LNCAP (cell line): ENCODE data around the gene ARHGAP4.

ENCODE experiments used
- TF ChIP-seq, protein P1 (sequence below): fragments of 450-650 bp; IDR thresholded peaks from 2 replicates; pipeline ENCODE4 v1.5.1; 2017; ENCODE audit warnings: mild to moderate bottlenecking

ARHGAP4 gene

DNA sequence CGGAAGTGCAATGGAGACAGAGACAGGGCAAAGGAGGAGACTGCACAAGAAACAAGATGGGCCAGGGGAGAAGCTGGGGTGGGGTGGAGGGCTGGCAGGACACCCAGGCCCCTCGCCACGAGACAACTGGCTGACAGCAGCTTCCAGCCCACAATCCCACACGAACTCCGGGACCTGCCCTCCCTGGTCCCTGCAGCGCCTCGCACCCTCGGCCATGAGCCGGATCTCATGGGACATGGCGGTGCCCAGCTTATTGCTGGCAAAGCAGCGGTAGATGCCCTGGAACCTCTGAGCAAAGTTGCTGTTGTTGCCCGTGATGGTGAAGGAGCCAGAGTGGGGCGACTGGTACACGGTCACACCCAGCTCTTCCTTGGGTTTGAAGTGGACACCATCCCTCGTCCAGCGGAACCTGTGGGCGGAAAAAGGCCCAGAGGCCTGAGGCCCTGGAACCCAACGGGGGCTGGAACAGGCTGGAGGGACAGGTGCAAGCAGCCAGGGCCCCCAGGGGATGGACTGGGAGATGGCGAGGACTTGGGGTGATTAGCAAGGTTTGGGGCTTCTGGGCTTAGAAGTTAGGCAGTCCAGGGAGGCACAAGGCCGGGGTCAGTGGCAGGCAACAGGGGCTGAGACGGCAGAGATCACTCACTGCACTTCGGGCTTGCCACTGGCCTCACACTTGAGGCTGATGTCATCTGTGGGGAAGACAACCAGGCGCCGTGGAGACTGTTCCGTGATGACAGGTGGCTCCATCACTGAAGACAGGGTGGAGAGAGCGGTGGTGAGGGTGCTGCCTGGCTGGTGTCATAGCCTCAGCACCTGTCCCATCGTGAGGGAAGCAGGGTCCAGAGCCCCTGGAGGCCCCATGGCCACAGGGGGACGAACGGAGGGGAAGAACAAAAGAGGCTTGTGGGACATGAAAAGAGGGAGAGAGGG lies 53.9 kb downstream of the ARHGAP4 start:
- TF ChIP-seq, protein P1, sequence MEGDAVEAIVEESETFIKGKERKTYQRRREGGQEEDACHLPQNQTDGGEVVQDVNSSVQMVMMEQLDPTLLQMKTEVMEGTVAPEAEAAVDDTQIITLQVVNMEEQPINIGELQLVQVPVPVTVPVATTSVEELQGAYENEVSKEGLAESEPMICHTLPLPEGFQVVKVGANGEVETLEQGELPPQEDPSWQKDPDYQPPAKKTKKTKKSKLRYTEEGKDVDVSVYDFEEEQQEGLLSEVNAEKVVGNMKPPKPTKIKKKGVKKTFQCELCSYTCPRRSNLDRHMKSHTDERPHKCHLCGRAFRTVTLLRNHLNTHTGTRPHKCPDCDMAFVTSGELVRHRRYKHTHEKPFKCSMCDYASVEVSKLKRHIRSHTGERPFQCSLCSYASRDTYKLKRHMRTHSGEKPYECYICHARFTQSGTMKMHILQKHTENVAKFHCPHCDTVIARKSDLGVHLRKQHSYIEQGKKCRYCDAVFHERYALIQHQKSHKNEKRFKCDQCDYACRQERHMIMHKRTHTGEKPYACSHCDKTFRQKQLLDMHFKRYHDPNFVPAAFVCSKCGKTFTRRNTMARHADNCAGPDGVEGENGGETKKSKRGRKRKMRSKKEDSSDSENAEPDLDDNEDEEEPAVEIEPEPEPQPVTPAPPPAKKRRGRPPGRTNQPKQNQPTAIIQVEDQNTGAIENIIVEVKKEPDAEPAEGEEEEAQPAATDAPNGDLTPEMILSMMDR: no peak

DNA sequence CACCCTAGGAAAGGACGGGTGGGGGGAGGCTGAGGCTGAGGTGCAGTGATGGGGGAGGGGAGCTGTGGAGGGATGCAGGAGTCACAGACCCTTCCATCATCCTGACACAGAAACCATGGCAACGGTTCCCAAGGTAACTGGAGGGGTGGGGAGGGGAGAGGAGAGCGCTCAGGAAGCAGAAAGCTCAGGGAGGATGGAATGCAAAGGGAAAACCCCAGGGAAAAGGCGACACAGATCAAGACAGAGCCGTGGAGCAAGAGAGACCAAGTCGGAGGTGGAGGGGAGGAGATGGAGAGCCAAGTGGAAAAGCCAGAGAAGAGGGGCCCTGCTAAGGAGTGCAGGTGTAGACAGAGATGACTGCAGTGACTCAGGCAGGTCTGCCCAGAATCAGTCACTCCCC lies 54.6 kb downstream of the ARHGAP4 start:
- TF ChIP-seq, protein P1: no peak

- TF ChIP-seq, protein P1: no peak
These were observed 55.2 kb downstream of the ARHGAP4 start for GRCh38 chrX:153870791-153871360.

- TF ChIP-seq, protein P1: no peak
These were observed 55.8 kb downstream of the ARHGAP4 start for GRCh38 chrX:153870288-153870690.

DNA sequence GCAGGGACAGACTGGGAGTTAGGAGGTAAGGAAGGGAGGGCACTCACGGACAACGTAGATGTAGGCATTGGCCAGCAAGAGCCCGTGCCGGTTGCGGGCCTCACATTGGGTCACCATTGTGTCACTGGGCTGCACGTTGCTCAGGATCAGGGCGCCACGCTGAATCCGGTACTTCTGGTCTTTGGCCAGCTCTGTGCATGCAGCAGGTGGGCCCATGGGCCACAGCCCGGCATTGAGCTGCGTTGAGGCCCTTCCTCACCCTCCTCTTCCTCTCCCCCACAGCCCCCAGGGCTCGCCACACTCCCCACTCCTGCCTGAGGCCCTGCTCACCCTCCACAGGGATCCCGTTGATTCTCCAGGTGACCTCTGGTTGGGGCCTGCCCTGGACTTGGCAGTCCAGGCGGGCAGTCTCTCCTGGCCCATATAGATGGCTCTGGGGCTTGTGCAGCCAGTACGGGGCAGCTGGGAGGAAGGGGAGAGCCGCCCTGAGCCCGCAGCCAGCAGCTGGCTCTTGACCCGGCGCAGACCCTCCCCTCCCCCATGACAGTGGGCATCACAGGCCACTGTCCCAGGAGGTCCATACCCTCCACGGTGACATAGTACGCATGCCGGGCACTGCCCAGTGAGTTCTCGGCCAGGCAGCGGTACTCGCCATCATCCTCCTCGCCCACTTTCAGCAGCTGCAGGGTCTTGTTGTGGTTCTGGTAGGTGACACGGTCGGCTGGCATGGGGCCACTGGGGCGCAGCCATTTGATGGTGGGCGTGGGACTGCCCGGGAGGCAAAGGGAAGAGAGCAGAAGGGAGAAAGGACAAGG lies 56.4 kb downstream of the ARHGAP4 start:
- TF ChIP-seq, protein P1: no peak

GRCh38 chrX:153868576-153869472 lies 57.2 kb downstream of the ARHGAP4 start:
- TF ChIP-seq, protein P1: no peak
